Measurements from ENCODE around the gene YY1AP1.

- TF ChIP-seq CTCF (IDR thresholded peaks at IDR 0.05) (no peak), POLR2A (IDR thresholded peaks at IDR 0.05) (no peak), EP300 (IDR thresholded peaks at IDR 0.05) (no peak)
These were observed 38.9 kb downstream of the YY1AP1 start for GRCh38 chr1:155649676-155650075.
